ENCODE data around the gene MYADML2.

DNA sequence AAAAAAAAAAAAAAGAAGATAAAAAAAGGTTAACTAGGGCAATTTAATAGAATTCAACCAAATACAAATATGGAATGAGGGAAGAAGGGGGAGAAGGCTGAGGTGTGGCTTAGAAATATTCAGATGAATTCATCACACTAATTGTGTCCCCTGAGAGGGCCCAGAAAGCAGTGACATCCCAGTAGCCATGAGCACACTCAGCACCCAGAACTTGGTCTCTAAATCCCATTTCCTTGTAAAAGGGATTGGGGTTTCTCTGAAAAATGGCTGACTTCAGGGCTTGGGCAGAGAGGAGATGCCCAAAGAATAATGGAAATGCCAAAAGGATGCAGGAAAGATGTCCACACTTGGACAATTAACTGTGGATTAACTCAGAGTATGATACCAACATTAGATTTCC is 26.4 kb upstream of the MYADML2 start:
- no peak for TF ChIP-seq BACH2 (CRISPR knock-in tag; IDR thresholded peaks at IDR 0.05; ENCODE audit: borderline replicate concordance)
- TF ChIP-seq TCF4 (CRISPR knock-in tag; IDR thresholded peaks at IDR 0.05; ENCODE audit: borderline replicate concordance) = no peak
- TF ChIP-seq CSDC2 (CRISPR knock-in tag; IDR thresholded peaks at IDR 0.05) = no peak
- TF ChIP-seq ARNTL (CRISPR knock-in tag; IDR thresholded peaks at IDR 0.05; ENCODE audit: borderline replicate concordance, low read depth) = no peak
- no peak for TF ChIP-seq PATZ1 (CRISPR knock-in tag; IDR thresholded peaks at IDR 0.05; ENCODE audit: borderline replicate concordance)
- TF ChIP-seq RARB (CRISPR knock-in tag; IDR thresholded peaks at IDR 0.05) = no peak
- TF ChIP-seq ZFP3 (CRISPR knock-in tag; IDR thresholded peaks at IDR 0.05) = no peak
- TF ChIP-seq, protein P1, sequence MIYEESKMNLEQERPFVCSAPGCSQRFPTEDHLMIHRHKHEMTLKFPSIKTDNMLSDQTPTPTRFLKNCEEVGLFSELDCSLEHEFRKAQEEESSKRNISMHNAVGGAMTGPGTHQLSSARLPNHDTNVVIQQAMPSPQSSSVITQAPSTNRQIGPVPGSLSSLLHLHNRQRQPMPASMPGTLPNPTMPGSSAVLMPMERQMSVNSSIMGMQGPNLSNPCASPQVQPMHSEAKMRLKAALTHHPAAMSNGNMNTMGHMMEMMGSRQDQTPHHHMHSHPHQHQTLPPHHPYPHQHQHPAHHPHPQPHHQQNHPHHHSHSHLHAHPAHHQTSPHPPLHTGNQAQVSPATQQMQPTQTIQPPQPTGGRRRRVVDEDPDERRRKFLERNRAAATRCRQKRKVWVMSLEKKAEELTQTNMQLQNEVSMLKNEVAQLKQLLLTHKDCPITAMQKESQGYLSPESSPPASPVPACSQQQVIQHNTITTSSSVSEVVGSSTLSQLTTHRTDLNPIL (CRISPR knock-in tag; IDR thresholded peaks at IDR 0.05; ENCODE audit: low read depth) = no peak
- TF ChIP-seq, protein P2, sequence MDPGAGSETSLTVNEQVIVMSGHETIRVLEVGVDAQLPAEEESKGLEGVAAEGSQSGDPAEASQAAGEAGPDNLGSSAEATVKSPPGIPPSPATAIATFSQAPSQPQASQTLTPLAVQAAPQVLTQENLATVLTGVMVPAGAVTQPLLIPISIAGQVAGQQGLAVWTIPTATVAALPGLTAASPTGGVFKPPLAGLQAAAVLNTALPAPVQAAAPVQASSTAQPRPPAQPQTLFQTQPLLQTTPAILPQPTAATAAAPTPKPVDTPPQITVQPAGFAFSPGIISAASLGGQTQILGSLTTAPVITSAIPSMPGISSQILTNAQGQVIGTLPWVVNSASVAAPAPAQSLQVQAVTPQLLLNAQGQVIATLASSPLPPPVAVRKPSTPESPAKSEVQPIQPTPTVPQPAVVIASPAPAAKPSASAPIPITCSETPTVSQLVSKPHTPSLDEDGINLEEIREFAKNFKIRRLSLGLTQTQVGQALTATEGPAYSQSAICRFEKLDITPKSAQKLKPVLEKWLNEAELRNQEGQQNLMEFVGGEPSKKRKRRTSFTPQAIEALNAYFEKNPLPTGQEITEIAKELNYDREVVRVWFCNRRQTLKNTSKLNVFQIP (CRISPR knock-in tag; IDR thresholded peaks at IDR 0.05; ENCODE audit: borderline replicate concordance, low read depth) = no peak
- no peak for TF ChIP-seq ZNF565 (CRISPR knock-in tag; conservative IDR thresholded peaks at IDR 0.05; ENCODE audit: low read depth)

Data from SK-N-SH treated with all-trans-retinoic acid at 6 μM for 48 hours (cell line).